Gastrocnemius medialis (tissue), 4 donors: ENCODE results near the gene TLL2.

Experiments
- POLR2A ChIP-seq, 2 donors: fragments of 450-650 bp; IDR thresholded peaks; one replicate each; pipeline ENCODE4 v1.6.1; 2017; ENCODE audit warnings: antibody characterized with exemption in 2 of 2, mild to moderate bottlenecking in 2 of 2, moderate library complexity in 2 of 2
- TF ChIP-seq, protein P1 (sequence below), 5 experiments: fragments of 450-650 bp in 3 of 5; fragments of 200-600 bp in 2 of 5; sonication (generic) in 2 of 5; IDR thresholded peaks in 4 of 5; conservative IDR thresholded peaks in 1 of 5; 1 replicate in 4 of 5; 2 replicates in 1 of 5; pipeline ENCODE4 v1.5.1; 2016 to 2019; ENCODE audit warnings: antibody characterized with exemption in 5 of 5, mild to moderate bottlenecking in 3 of 5, moderate library complexity in 3 of 5

DNA sequence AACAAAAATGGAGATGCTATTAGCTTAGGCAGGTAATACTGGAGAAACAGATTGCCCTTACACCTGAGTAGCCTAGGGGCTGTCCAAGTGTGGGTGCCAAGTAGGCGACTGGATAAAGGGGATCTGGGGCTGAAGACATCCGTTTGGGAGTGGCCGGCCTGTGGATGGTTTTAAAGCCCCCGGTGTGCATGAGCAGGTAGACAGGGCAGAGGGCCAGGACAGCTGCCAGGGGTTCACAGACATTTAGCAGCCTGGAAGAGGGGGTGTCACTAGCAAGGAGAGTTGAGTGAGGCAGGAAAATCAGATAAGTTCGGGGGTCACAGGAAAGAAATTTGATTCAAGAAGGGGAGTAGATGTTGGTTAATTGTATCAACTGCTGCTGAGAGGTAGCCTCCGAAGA is 153.4 kb downstream of the TLL2 start:
- no peak for TF ChIP-seq POLR2A (IDR thresholded peaks at IDR 0.05)
- TF ChIP-seq, protein P1, sequence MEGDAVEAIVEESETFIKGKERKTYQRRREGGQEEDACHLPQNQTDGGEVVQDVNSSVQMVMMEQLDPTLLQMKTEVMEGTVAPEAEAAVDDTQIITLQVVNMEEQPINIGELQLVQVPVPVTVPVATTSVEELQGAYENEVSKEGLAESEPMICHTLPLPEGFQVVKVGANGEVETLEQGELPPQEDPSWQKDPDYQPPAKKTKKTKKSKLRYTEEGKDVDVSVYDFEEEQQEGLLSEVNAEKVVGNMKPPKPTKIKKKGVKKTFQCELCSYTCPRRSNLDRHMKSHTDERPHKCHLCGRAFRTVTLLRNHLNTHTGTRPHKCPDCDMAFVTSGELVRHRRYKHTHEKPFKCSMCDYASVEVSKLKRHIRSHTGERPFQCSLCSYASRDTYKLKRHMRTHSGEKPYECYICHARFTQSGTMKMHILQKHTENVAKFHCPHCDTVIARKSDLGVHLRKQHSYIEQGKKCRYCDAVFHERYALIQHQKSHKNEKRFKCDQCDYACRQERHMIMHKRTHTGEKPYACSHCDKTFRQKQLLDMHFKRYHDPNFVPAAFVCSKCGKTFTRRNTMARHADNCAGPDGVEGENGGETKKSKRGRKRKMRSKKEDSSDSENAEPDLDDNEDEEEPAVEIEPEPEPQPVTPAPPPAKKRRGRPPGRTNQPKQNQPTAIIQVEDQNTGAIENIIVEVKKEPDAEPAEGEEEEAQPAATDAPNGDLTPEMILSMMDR (IDR thresholded peaks at IDR 0.05 in 4 of 5, conservative IDR thresholded peaks at IDR 0.05 in 1 of 5) = no peak
